HCT116 (cell line): ENCODE data around the gene UAP1. TPM values are rescaled to one million over a fixed set of nuclear protein-coding genes. Genes with fewer than 3 reads are reported as not detected.

Source experiments
- ATAC-seq: fragments of 200-7000 bp; cut with Tn5 transposase; 2 replicates; pipeline ENCODE4 v1.9.1; 2020; ENCODE audit warnings: mild to moderate bottlenecking, moderate library complexity
- BruUV-seq: library from RNA; stranded (reverse); fragments of 400-500 nt; replicated peaks from 2 replicates; lab custom pipeline; 2021; lab: Mats Ljungman, UMichigan
- CTCF ChIA-PET: fragments of 300-600 bp; sonication (Branson Sonifier 250); formaldehyde crosslinking; loops from one replicate; lab custom pipeline; 2021; ENCODE audit warnings: antibody characterized with exemption; lab: Charles Lee
- POLR2A ChIA-PET: fragments of 300-600, 350-600 bp; sonication (Branson Sonifier 250); formaldehyde crosslinking; loops from one replicate; lab custom pipeline; 2021; ENCODE audit warnings: antibody characterized with exemption; lab: Charles Lee
- RAD21 ChIA-PET, 2 experiments: fragments of 300-600 bp; sonication (Branson Sonifier 250); formaldehyde crosslinking; loops; one replicate each; lab custom pipeline; 2023; ENCODE audit warnings: low total read pairs in 2 of 2; ENCODE audit not compliant: uncharacterized antibody in 2 of 2, unreplicated experiment in 2 of 2, low non-redundant PET in 1 of 2; lab: Charles Lee
- DNase-seq: peaks from one replicate; pipeline ENCODE4 v3.0.0-alpha.2; 2010; ENCODE audit warnings: low read depth, low spot score
- H2AFZ ChIP-seq: fragments of 200-600 bp; shearing (Covaris generic), sonication (generic); 2 replicates; pipeline ENCODE4 v1.6.1; 2017; ENCODE audit warnings: low read depth, mixed run types, mixed read lengths, antibody characterized with exemption, low read length; ENCODE audit not compliant: poor library complexity, severe bottlenecking
- H3K27ac ChIP-seq: 2 replicates; pipeline ENCODE4 v1.5.1; 2012; ENCODE audit warnings: low read depth, low read length
- H3K27me3 ChIP-seq: fragments of 200-600 bp; sonication (generic); 2 replicates; pipeline ENCODE4 v1.6.1; 2016; ENCODE audit warnings: mixed run types, low read length, mixed read lengths; ENCODE audit not compliant: insufficient read depth
- H3K36me3 ChIP-seq, 2 experiments: fragments of 200-500 bp in 1 of 2; fragments of 200-600 bp in 1 of 2; sonication (Bioruptor generic) in 1 of 2; sonication (generic) in 1 of 2; 2 replicates each; pipeline versions ENCODE4 v1.5.1 to v1.6.1; 2014 to 2016; ENCODE audit warnings: low read length in 2 of 2, inconsistent platforms in 1 of 2, mixed read lengths in 1 of 2, mixed run types in 1 of 2; ENCODE audit not compliant: insufficient read depth in 2 of 2, control insufficient read depth in 1 of 2
- H3K4me1 ChIP-seq, 2 experiments: fragments of 200-600 bp in 1 of 2; sonication (generic) in 1 of 2; 2 replicates each; pipeline versions ENCODE4 v1.5.1 to v1.6.1; 2012 to 2017; ENCODE audit warnings: low read length in 2 of 2, inconsistent platforms in 1 of 2, mild to moderate bottlenecking in 1 of 2, mixed read lengths in 1 of 2, mixed run types in 1 of 2, moderate library complexity in 1 of 2; ENCODE audit not compliant: insufficient read depth in 2 of 2, control insufficient read depth in 1 of 2
- H3K4me2 ChIP-seq: fragments of 200-600 bp; sonication (generic); 2 replicates; pipeline ENCODE4 v1.6.1; 2017; ENCODE audit warnings: mixed run types, low read length, mixed read lengths
- H3K4me3 ChIP-seq, 2 experiments: fragments of 200-600 bp in 1 of 2; sonication (generic) in 1 of 2; replicated peaks in 1 of 2; 2 replicates each; pipeline ENCODE4 v1.5.1; 2011 to 2016; ENCODE audit warnings: low read length in 2 of 2, control low read depth in 1 of 2, low read depth in 1 of 2, mild to moderate bottlenecking in 1 of 2, mixed read lengths in 1 of 2, mixed run types in 1 of 2
- H3K79me2 ChIP-seq: fragments of 200-600 bp; sonication (generic); 2 replicates; pipeline ENCODE4 v1.6.1; 2017; ENCODE audit warnings: mild to moderate bottlenecking, mixed run types, low read length, moderate library complexity, mixed read lengths; ENCODE audit not compliant: insufficient read depth
- H3K9ac ChIP-seq: fragments of 200-600 bp; sonication (generic); 2 replicates; pipeline ENCODE4 v1.6.1; 2016; ENCODE audit warnings: low read length, mixed read lengths
- H3K9me2 ChIP-seq: fragments of 200-600 bp; sonication (generic), shearing (Covaris generic); 2 replicates; pipeline ENCODE4 v1.6.1; 2017; ENCODE audit warnings: mixed run types, mild to moderate bottlenecking, moderate library complexity; ENCODE audit not compliant: insufficient read depth
- H3K9me3 ChIP-seq, 2 experiments: fragments of 200-500 bp in 1 of 2; fragments of 200-600 bp in 1 of 2; sonication (Bioruptor generic) in 1 of 2; sonication (generic) in 1 of 2; 2 replicates each; pipeline ENCODE4 v1.6.1; 2014 to 2017; ENCODE audit warnings: low read length in 2 of 2, mixed read lengths in 2 of 2, inconsistent platforms in 1 of 2, low read depth in 1 of 2, mild to moderate bottlenecking in 1 of 2, mixed run types in 1 of 2, moderate library complexity in 1 of 2; ENCODE audit not compliant: control insufficient read depth in 1 of 2, insufficient read depth in 1 of 2
- H4K20me1 ChIP-seq: fragments of 200-600 bp; sonication (generic), shearing (Covaris generic); 2 replicates; pipeline ENCODE4 v1.6.1; 2017; ENCODE audit warnings: mixed run types, mild to moderate bottlenecking, moderate library complexity; ENCODE audit not compliant: insufficient read depth
- ATF3 ChIP-seq: IDR thresholded peaks from 2 replicates; pipeline ENCODE4 v1.6.1; 2012
- CBX3 ChIP-seq: IDR thresholded peaks from 2 replicates; pipeline ENCODE4 v1.6.1; 2012; ENCODE audit warnings: low read depth
- EZH2 ChIP-seq: fragments of 200-600 bp; sonication (generic); IDR thresholded peaks from 2 replicates; pipeline ENCODE4 v1.6.1; 2017; ENCODE audit warnings: antibody characterized with exemption, mixed run types
- FOSL1 ChIP-seq: IDR thresholded peaks from 2 replicates; pipeline ENCODE4 v1.6.1; 2012; ENCODE audit warnings: low read depth
- JUND ChIP-seq: IDR thresholded peaks from 2 replicates; pipeline ENCODE4 v1.6.1; 2012
- RAD21 ChIP-seq: IDR thresholded peaks from 2 replicates; pipeline ENCODE4 v1.6.1; 2012; ENCODE audit warnings: low read depth, mild to moderate bottlenecking
- YY1 ChIP-seq: IDR thresholded peaks from 2 replicates; pipeline ENCODE4 v1.6.1; 2011; ENCODE audit warnings: low read length, low read depth, moderate library complexity, mild to moderate bottlenecking; ENCODE audit not compliant: insufficient replicate concordance; ENCODE audit errors: extremely low read depth
- ZBTB33 ChIP-seq: IDR thresholded peaks from 2 replicates; pipeline ENCODE4 v1.6.1; 2011; ENCODE audit warnings: mild to moderate bottlenecking, low read length, moderate library complexity; ENCODE audit not compliant: insufficient replicate concordance; ENCODE audit errors: extremely low read depth
- intact Hi-C: fragments of 100-400 bp; cut with micrococcal nuclease; formaldehyde crosslinking; loops from 2 replicates; pipeline ENCODE4 v1.10.0; 2022
- total RNA-seq: library from RNA; stranded (reverse); gene quantifications from one replicate; pipeline ENCODE4 v1.2.1, GENCODE V29; 2021; ENCODE audit not compliant: unreplicated experiment
- TF ChIP-seq, protein P1 (sequence below): IDR thresholded peaks from 2 replicates; pipeline ENCODE4 v1.6.1; 2012

Gene UAP1
- total RNA-seq, 1 experiment from 2014 or later = 51.4 TPM

GRCh38 chr1:162590101-162590500 lies 28.6 kb downstream of the UAP1 start:
- no peaks in the 10 kb centered on the region for H3K9me2 ChIP-seq
- H3K4me1 ChIP-seq = no peaks in the 10 kb centered on the region
- H3K36me3 ChIP-seq = peaks cover 13 to 25% of the 10 kb centered on the region in 2 experiments
- H3K9me3 ChIP-seq = no peaks in the 10 kb centered on the region
- H2AFZ ChIP-seq = no peak overlapping the region
- BruUV-seq = no TSS peak
- no peak overlapping the region for H3K4me2 ChIP-seq
- TF ChIP-seq CBX3 (no peak), ZBTB33 (no peak)
- POLR2A ChIA-PET = interaction anchor here (0.7 kb wide), 1 partner anchor 248 kb away, joined by 4 read pairs; no protein-coding TSS in a partner anchor
- intact Hi-C loops = no loop called here
- no peaks in the 10 kb centered on the region for H3K79me2 ChIP-seq
- DNase-seq (no peak), ATAC-seq (no peak)
- no peaks in the 10 kb centered on the region for H3K27me3 ChIP-seq
- no peaks in the 10 kb centered on the region for H4K20me1 ChIP-seq
- RAD21 ChIA-PET = no interaction called here
- no peak overlapping the region for H3K9ac ChIP-seq
- H3K27ac ChIP-seq = no peak overlapping the region
- CTCF ChIA-PET = interaction anchor here (0.7 to 1.1 kb wide), 2 partner anchors 11 to 26 kb away, joined by 3 read pairs; no protein-coding TSS in a partner anchor
- H3K4me3 ChIP-seq = no peak overlapping the region

- no peaks in the 10 kb centered on the region for H3K4me1 ChIP-seq
- ChIA-PET RAD21 (no interaction called here), POLR2A (interaction anchor here (0.7 kb wide), 1 partner anchor 248 kb away, joined by 4 read pairs; no protein-coding TSS in a partner anchor), CTCF (no interaction called here)
- no peaks in the 10 kb centered on the region for H4K20me1 ChIP-seq
- H3K27ac ChIP-seq = no peak overlapping the region
- TF ChIP-seq RAD21 = no peak
- TF ChIP-seq JUND = no peak
- TF ChIP-seq, protein P1, sequence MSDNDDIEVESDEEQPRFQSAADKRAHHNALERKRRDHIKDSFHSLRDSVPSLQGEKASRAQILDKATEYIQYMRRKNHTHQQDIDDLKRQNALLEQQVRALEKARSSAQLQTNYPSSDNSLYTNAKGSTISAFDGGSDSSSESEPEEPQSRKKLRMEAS = no peak
- TF ChIP-seq EZH2 = no peak
- TF ChIP-seq FOSL1 = no peak
- TF ChIP-seq YY1 = no peak
- TF ChIP-seq ATF3 = no peak
- no peak overlapping the region for H3K4me3 ChIP-seq
- no peaks in the 10 kb centered on the region for H3K79me2 ChIP-seq
- no peaks in the 10 kb centered on the region for H3K9me3 ChIP-seq
- no peak overlapping the region for H2AFZ ChIP-seq
- H3K9me2 ChIP-seq = no peaks in the 10 kb centered on the region
- intact Hi-C loops = no loop called here
- peaks cover 13 to 25% of the 10 kb centered on the region in 2 experiments for H3K36me3 ChIP-seq
- ATAC-seq = no peak
- no peak overlapping the region for H3K9ac ChIP-seq
- no peaks in the 10 kb centered on the region for H3K27me3 ChIP-seq
- H3K4me2 ChIP-seq = no peak overlapping the region
- BruUV-seq = no TSS peak
- DNase-seq = no peak
Measured at GRCh38 chr1:162590686-162591085, 29.2 kb downstream of the UAP1 start.
